Hematopoietic multipotent progenitor cell (in vitro differentiated cells): Measurements from ENCODE around the gene AHCTF1. TPM values are rescaled to one million over a fixed set of nuclear protein-coding genes. Genes with fewer than 3 reads are reported as not detected.

Source experiments
- DNase-seq, 3 donors: peaks; one replicate each; pipeline ENCODE4 v3.0.0-alpha.2; 2011 to 2015; ENCODE audit warnings: low read depth in 2 of 3, low spot score in 2 of 3
- total RNA-seq: library from RNA; depleted of rRNA; stranded (reverse); fragments of >200 nt; gene quantifications from one replicate; pipeline ENCODE4 v1.2.3, GENCODE V29; 2012

AHCTF1 gene, protein sequence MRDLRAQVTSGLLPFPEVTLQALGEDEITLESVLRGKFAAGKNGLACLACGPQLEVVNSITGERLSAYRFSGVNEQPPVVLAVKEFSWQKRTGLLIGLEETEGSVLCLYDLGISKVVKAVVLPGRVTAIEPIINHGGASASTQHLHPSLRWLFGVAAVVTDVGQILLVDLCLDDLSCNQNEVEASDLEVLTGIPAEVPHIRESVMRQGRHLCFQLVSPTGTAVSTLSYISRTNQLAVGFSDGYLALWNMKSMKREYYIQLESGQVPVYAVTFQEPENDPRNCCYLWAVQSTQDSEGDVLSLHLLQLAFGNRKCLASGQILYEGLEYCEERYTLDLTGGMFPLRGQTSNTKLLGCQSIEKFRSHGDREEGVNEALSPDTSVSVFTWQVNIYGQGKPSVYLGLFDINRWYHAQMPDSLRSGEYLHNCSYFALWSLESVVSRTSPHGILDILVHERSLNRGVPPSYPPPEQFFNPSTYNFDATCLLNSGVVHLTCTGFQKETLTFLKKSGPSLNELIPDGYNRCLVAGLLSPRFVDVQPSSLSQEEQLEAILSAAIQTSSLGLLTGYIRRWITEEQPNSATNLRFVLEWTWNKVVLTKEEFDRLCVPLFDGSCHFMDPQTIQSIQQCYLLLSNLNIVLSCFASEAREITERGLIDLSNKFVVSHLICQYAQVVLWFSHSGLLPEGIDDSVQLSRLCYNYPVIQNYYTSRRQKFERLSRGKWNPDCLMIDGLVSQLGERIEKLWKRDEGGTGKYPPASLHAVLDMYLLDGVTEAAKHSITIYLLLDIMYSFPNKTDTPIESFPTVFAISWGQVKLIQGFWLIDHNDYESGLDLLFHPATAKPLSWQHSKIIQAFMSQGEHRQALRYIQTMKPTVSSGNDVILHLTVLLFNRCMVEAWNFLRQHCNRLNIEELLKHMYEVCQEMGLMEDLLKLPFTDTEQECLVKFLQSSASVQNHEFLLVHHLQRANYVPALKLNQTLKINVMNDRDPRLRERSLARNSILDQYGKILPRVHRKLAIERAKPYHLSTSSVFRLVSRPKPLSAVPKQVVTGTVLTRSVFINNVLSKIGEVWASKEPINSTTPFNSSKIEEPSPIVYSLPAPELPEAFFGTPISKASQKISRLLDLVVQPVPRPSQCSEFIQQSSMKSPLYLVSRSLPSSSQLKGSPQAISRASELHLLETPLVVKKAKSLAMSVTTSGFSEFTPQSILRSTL (N-terminal part only)
- total RNA-seq, result 14.5 TPM

DNA sequence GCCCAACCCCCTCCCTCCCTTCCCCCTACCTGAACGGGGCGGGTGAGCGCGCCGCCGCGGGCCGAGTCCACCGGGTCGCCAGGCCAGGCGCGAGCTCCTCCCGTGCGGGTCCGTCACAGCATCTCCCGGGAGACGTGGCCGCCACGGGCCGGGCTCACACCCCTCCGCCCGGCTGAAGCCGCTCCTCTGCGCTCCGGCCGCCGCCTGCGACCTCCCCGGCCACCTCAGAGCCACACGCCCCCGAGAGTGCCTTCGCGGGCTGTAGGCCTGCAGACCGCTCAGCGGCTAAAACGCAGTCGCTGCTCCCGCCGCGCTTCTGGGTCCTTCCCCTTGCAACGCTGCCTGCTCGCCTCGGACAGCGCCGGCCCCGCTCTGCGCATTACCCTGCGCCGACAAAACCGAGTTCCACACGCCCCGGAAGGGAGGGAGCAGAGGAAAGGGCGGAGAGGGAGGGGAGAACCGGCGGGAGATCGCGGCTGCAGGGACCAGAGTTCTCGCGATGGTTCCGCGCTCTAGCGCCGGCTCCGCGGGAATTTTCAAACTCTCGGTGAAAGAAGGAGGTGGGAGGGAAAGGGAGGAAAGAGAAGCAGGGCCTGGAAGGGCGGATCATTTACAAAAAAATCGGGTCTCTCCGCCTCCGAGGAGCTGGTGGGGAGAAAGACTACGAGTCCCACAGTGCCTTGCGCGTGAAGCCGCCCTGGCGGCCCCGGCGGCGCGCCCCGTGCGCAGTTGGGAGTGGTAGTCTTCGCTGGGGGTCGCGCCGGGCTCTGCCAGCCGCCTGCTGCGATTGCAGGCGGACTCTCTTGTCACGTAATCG lies at the start of gene AHCTF1:
TSS of gene AHCTF1 (minus strand) at position 400 of the 817 bp plus-strand sequence. CDS start 13,578 bp downstream, outside the sequence.
- peak; percentile 87 to 100 (median 99) for DNase-seq

DNA sequence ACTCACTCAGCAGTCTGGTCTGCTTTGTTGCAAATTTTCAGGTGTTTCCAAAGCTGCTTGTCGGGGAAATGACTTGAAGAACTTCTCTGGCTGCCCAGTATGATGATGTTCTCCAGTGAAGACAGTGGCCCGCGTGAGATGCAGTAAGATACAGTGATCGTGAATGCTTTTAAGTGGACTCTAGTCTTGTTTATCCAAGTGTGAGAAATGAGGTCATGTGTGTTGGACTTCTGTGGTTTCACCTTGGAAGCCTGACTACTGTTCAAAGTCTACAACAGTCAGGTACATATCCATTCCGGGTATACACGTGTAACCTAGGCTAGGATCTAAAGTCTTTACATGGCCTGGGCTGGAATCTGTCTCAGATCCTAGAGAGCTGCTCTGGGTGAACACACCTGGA lies 47.0 kb upstream of the AHCTF1 start:
- DNase-seq, result no peak

DNA sequence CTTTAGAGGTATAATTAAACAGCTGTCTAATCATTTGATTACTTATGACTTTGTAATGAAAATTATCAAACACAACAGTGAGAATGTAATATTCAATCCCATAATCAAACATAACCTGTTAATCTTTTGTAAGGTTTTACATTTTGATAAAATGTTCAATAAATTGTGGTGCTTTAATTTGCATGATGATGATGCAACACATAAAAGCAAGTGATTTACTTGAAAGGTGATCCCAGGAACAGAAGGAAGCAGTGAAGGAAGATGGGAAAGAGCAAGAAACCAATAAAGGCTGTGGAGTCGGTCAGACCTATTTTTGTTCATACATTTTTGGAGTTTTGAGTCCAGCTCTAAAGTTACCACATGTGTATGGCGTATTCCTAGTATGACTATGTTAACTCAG lies 46.5 kb upstream of the AHCTF1 start:
- no peak for DNase-seq

DNA sequence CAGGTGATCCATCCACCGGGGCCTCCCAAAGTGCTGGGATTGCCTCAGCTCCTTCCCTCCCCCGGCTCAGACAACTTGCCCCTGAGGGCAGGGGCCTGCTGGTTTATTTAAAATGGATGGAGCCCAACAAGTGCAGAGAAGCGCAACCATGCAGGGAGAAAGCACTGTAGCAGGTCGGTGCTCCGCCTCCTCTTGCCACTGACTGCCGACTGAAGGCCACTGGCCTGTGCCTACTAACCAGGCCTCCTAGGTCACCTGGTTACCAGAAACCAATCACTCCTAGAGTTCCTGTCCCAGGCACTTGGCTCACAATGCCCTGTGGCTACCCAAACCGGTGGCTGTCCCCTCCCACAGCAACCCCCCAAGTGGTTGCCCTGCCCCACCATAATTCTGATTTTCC lies 40.2 kb upstream of the AHCTF1 start:
- DNase-seq, result no peak

DNA sequence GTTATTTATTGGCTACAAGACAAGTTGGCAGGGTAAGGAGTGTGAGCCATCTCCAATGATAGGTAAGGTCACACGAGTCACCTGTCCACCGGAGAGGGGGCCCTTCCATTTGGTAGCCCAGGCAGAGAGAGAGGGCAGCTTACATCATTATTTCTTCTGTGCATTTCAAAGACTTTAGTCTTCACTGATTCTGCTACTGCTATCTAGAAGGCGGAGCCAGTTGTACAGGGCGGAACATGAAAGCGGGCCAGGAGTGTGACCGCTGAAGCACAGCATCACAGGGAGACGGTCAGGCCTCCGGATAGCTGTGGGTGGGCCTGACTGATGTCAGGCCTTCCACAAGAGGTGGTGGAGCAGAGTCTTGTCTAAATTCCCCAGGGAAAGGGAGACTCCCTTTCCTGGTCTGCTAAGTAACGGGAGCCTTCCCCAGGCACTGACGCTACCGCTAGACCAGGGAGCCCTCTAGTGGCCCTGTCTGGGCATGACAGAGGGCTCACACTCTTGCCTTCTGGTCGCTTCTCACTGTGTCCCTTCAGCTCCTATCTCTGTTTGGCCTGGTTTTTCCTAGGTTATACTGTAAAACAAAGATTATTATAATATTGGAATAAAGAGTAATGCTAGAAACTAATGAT lies 39.5 kb upstream of the AHCTF1 start:
- DNase-seq, result peak in 1 of 3 donors; percentile 58

DNA sequence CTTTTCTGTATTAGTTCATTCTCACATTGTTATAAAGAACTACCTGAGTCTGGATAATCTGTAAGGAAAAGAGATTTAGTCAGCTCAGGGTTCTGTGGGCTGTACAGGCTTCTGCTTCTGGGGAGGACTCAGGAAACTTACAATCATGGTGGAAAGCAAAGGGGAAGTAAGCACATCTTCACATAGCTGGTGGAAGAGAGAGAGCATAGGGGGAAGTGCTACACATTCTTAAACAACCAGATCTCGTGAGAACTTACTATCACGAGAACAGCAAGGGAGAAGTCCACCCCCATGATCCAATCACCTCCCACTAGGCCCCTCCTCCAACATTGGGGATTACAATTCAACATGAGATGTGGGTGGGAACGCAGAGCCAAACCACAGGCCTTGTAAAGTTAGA lies 37.9 kb upstream of the AHCTF1 start:
- DNase-seq, result no peak

DNA sequence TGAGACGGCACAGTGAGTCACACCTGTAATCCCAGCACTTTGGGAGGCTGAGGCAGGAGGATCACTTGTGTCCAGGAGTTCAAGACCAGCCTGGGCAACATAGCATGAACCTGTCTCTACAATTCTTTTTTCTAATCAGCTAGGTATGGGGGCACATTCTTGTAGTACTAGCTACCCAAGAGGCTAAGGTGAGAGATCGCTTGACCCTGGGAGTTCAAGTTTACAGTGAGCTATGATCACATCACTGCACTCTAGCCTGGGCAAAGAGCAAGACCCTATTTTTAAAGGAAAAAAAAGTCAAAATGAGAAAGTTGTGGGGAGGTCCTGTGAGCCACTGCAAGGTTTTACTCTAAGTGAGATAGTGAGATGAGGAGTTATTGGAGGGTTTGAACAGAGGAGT lies 34.8 kb upstream of the AHCTF1 start:
- DNase-seq, result no peak

DNA sequence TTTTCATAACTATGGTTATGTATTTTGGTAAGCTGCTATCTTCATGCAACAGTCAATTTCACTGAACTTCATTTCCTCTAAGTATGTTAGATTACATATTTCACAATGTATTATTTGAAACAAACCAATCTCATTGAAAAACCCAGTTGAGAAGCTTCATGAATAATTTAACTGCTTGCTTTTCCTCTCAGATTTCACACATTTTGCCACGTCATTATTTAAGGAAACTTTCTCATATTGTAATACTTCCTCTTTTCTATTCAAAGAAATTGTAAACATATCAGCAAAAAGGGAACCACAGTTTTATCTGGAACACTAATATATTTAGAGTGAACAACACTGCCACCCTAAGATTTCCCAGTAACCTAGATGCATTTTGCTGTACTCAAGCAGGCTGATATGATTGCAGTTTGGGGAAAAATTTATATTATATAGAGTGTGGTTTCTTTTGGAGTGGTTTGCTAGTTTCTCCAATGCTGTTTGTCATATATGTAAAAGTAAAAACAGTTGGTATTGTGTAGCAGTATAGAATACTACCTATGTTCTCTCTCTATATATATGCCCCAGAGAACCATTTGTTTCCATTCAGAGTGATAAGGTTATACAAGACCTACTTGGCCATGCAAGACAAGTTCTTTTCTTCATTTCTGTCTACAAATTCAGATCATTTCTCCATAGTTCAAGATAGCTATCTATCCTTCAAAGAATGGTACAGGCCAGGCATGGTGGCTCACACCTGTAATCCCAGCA lies 28.4 kb upstream of the AHCTF1 start:
- DNase-seq, result peak in 2 of 3 donors; percentile 74 to 92

DNA sequence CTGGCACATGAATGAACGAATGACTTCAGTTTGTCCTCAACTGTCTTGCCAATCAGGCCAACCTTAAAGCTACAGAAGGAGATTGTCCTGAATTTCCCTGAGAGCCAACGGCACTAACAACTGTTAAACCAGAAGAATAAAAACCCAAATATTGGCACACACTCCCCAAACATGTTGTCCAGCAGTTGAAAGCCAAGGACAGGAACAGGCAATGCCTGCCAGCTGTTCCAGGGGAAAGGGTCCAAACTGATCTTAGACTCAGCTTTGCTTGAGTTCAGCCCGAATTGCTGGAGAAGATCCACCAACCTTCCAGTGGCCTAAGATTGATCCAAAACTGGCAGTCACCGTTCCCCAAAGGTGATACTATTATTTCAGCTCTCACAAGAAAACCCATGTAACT lies 22.4 kb upstream of the AHCTF1 start:
- no peak for DNase-seq

DNA sequence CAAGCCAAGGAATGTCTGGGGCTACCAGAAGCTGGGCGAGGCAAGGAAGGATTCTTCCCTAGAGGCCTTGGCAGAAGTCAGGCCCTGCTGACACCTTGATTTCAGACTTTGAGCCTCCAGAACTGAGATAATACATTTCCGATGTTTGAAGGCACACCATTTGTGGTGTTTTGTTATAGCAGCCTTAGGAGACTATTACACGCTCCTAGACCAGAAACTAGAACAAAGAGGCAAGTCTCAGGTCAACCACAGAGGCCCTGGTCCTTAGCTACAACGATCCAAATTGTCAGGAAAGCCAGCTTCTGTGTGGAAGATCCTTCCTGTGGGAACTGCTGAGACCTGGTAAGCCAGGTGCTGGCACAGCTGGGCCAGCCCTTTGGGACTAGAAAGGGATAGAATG lies 19.7 kb upstream of the AHCTF1 start:
- DNase-seq, result no peak

DNA sequence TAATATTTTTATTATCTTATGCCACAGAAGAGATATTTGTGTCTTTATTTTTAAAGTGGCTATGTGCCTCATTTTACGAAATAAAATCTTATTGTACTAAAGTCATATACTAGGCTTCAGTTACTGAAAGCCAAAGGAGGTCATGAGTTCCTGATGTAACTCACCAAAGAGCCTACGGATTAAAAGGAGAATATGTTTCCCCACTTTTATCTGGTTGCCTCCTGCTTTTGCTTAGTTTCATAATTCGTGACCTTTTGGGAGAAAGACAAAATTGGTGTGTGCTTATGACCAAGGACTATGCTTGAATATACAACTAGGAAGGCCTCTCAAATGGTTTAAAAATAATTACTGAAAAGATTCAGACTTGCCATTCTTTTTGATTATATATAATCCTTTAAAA lies 18.2 kb upstream of the AHCTF1 start:
- DNase-seq, result no peak

DNA sequence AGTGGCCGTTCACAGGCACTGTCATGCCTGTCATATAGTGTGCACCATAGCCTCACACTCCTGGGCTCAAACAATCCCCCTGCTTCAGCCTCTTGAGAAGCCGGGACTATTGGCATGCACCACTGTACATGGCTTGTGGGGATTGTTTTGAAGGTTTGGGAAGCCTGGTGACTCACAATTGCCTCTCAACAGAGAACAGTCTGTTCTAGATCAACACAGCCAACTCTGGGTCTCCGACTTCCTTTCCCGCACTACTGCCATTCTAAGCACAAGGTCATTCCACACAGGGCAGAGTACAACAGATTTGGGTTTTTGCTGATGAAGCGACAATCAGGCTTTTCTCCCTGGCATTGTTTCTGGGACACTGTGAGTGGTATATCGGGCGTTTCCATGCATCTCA lies 15.5 kb upstream of the AHCTF1 start:
- no peak for DNase-seq

DNA sequence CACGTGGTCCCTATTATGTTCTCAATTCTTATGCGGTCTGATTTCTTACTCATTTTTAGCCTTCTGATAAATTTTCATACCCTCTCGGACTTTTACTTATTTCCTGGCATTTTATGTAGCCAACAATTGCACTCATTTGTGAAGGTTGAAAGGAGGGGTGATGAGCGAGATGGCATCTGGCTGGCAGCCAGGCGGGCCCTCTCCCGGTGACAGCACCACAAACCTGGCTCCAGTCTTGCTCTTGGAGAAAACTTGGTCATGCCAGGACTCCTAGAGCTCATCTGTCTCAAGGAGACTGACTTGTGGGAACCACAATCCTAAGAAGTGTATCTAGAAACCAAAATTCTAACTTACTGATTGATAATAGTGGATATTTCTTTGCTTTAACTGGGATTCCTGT lies 14.6 kb upstream of the AHCTF1 start:
- DNase-seq, result no peak

DNA sequence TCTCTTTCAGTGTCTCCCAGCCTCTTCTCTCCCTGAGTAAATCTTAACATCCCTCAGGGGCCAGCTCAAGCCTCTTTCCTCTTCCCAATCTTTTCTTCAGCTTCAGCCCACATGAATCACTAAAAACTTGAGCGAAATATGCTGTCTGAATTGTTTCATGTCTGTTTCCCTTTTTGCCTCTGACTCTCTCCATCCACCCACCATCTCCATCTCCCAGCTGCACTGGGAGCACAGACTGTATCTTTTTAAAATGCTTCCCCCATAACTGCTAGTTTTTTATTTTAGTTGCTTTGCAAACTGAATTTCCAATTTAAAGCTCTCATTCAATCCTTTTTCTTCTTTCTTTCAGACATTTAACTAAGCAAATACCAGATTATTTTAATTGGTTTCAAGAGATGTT lies 3.0 kb upstream of the AHCTF1 start:
- DNase-seq, result no peak

DNA sequence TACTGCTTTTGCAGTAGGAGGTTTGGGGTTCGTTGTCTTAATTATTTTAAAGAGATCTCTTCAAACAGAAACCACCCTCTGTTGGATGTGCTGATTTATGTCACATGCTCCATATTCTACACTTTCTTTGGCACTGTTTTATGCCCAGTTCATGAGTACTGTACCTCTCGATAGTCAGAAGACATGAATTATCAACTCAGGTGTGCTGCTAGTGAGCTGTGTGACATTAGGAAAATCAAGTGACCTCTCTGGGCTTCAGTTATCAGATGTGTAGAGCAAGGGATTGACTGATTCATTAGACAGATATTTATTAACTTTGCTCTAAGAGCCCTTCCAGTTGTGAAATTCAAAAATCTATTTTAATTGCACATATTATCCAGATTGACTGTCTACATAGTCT lies 2.1 kb upstream of the AHCTF1 start:
- no peak for DNase-seq

DNA sequence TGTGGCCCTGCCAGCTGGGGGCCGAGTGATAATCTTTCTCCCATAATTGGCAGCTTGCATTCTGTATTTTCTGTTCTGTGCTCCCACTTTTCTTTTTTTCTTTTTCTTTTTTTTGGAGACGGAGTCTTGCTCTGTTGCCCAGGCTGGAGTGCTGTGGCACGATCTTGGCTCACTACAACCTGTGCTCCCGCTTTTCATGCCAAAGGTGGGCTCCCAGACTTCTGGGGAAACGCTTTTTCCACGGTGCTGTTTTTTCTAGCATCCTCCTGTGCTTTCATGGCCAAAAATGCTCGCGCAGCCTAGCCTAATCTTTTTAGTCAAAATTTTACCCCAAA lies 585 bp upstream of the AHCTF1 start:
- no peak for DNase-seq

DNA sequence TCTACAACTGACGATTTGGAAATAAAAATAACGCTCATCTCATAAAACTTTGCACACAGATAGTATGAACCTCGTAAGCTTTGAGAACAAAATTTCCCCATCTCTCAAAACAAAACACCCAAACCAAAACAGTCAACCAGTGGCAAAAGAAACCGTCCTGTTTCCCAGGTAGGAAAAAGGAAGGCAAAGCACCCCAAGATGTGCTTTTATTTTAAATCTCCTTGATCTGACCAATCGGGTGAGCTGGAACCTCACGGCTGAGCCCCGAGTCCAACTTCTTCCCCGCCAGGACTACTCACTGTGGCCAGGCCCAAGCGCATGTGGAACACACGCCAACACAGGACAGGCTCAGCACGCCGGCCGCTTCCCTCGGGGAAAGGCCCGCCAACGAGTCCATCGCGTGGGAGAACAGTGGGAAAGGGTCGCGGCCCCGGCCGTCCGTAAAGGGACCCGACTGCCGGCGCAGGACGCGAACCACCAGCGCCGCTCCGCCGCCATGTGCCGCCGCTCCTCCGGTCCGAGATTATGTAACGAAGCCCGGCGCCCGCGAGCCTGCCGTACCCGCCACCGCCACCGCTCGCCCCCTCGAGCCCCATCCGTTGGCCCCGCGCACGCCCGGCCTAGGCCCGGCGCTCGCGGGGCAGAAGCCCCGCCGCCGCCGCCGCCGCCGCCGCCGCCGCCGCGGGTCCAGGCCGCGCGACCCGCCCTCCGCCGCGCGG lies 759 bp downstream of the AHCTF1 start:
- peak; percentile 13 to 49 (median 45) for DNase-seq

DNA sequence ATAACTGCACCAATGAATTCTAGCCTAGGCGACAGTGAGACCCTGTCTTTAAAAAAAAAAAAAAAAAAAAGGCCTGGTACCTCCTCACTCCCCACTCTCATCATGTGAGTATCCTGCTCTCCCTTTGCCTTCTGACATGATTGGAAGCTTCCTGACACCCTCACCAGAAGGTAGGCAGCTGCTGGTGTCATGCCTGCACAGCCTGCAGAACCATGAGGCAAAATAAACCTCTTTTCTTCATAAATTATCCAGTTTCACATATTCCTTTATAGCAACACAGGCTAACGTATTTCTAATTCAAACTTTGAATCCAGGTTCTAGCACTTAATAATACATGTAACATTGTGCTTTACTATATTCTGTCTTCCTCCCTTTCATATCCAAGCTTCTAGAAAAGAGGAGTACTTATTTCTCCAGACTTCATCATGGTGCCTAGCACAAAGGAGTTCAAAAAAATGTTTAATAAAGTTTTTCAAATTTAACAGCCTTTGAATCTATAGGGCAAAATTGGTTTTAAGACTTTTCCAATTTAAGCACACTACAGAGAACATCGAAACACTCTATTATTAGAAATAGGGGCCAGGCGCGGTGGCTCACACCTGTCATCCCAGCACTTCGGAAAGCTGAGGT lies 5.6 kb downstream of the AHCTF1 start:
- no peak for DNase-seq
